Measurements from ENCODE around the gene NKD2.

DNA sequence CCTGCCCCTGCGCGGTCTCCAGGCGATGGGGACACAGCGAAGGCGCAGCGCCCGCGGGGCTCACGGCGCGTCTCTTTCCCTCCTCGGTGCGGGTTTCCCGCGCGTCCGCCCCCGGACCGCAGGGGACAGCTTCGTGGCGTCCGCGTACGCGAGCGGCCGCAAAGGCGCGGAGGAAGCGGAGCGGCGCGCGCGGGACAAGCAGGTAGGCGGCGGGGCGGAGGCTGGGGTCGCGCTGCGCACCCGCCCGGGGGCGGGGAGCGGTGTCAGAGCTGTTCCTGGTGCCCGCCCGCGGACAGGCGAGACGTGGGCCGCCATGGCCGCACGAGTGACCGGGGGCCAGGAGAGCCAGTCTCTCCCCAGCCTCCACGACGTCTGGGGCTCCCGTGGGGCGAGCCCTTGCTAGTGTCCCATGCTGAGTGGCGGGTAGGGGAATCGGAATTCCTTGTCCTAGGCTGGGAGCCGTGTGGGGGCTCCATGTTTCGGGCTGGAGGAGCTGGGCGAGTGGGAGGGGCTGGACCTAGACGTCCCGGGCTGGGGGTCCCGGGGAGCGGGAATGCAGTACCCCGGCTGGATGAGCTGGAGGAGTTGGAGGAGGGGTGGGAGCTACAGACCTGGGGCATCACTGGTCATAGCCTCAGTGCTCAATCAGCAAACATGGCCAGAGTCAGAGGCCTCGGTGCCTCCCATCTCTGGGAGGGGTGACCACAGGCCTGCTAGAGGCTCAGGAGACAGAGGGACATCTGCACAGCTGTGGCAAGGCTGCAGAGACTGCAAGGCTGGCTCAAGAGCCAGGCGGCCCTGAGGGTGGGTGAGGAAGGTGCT is 968 bp downstream of the NKD2 start:
- TF ChIP-seq, protein P1, sequence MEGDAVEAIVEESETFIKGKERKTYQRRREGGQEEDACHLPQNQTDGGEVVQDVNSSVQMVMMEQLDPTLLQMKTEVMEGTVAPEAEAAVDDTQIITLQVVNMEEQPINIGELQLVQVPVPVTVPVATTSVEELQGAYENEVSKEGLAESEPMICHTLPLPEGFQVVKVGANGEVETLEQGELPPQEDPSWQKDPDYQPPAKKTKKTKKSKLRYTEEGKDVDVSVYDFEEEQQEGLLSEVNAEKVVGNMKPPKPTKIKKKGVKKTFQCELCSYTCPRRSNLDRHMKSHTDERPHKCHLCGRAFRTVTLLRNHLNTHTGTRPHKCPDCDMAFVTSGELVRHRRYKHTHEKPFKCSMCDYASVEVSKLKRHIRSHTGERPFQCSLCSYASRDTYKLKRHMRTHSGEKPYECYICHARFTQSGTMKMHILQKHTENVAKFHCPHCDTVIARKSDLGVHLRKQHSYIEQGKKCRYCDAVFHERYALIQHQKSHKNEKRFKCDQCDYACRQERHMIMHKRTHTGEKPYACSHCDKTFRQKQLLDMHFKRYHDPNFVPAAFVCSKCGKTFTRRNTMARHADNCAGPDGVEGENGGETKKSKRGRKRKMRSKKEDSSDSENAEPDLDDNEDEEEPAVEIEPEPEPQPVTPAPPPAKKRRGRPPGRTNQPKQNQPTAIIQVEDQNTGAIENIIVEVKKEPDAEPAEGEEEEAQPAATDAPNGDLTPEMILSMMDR (IDR thresholded peaks at IDR 0.05; ENCODE audit: insufficient read depth, low read depth, low read length): no peak
- TF ChIP-seq EZH2 (IDR thresholded peaks at IDR 0.05; ENCODE audit: insufficient read depth, low read length): peak; percentile 93

Measured in astrocyte (in vitro differentiated cells and primary cell).